Stimulated activated CD8-positive, alpha-beta memory T cell treated with anti-CD3 and anti-CD28 coated beads, Interleukin-15, amount 100 ng/mL, for 24 hours (primary cell): ENCODE data around the gene TAF11L13.
"Not testable (repeated sequence)": the region's sequence is repeated elsewhere in the genome, so short reads cannot be mapped to it uniquely, and the experiment has no call there.

ENCODE experiments used
- DNase-seq: peaks from one replicate; pipeline ENCODE4 v3.0.0-alpha.2; 2020; ENCODE audit warnings: low read depth

TAF11L13 gene

GRCh38 chr5:17631788-17632187 lies at the start of gene TAF11L13:
Gene TAF11L13 (plus strand): TSS chr5:17632088.
- not testable (repeated sequence) for DNase-seq

- not testable (repeated sequence) for DNase-seq
Measured at GRCh38 chr5:17585658-17586057, 46.2 kb upstream of the TAF11L13 start, which contains the start of gene TAF11L7. Gene TAF11L7 (minus strand): TSS chr5:17585758.

DNA sequence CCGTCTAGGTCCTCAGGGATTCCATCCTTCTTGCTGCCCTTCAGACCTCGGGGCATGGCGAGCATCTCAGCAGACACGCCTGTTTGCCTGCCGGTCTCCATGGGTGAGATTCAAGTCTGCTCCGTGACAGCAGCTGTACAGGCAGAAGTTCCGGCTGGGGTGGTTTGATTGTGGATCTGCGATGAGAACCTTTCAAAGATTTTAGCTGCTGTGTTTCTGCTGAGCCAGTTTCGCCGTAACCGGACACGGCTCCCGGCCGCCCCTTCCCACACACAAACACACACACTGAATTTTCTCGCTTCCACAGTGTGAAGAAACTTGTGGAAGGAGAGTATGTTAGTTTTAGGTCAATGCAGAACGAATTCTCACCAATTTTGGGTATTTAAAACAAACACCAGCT lies 41.0 kb upstream of the TAF11L13 start, which contains the start of gene TAF11L8:
TAF11L8 (minus strand) TSS at position 101 of the 400 bp plus-strand sequence.
- not testable (repeated sequence) for DNase-seq

DNA sequence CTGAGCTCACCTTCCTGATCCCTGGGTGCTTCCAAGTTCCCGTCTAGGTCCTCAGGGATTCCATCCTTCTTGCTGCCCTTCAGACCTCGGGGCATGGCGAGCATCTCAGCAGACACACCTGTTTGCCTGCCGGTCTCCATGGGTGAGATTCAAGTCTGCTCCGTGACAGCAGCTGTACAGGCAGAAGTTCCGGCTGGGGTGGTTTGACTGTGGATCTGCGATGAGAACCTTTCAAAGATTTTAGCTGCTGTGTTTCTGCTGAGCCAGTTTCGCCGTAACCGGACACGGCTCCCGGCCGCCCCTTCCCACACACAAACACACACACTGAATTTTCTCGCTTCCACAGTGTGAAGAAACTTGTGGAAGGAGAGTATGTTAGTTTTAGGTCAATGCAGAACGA lies 37.6 kb upstream of the TAF11L13 start, which contains the start of gene TAF11L9:
TAF11L9 (minus strand) TSS at position 140 of the 400 bp plus-strand sequence.
- not testable (repeated sequence) for DNase-seq

- DNase-seq = not testable (repeated sequence)
Measured at GRCh38 chr5:17597728-17598127, 34.2 kb upstream of the TAF11L13 start, which contains the start of gene TAF11L10. Gene TAF11L10 (minus strand): TSS chr5:17597828.

DNA sequence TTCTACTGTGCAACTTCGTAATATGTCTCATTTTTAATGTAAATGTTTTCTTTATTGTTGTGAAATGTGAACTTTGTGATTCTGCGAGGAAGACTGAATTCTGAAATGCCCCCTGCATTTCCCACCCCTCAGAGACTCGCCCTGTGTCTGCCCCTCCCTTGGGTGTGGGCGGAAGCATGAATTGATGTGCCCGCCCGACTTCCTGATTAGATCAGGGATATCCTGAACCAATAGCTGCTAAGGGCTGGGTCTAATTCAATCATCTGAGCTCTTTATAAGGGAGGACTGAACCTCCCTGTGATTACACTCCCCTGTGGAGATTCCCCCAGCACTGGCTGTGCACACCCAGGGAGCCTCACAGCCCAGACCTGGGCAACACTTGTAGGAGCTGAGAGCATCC lies 28.0 kb upstream of the TAF11L13 start, which contains the start of gene TAF11L11:
TAF11L11 (plus strand) TSS at position 304 of the 400 bp plus-strand sequence.
- DNase-seq = not testable (repeated sequence)

DNA sequence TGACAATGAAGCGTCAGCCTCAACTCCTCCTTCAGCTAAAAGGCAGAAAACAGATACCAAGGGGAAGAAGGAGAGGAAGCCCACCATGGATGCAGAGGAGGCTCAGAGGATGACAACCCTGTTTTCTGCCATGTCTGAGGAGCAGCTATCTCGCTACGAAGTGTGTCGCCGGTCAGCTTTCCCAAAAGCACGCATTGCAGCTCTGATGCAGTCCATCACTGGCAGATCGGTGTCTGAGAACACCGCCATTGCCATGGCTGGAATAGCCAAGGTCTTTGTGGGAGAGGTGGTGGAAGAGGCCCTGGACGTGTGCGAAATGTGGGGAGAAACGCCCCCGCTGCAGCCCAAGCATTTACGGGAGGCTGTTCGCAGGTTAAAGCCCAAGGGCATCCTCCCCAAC lies 26.9 kb upstream of the TAF11L13 start:
- no peak for DNase-seq

DNA sequence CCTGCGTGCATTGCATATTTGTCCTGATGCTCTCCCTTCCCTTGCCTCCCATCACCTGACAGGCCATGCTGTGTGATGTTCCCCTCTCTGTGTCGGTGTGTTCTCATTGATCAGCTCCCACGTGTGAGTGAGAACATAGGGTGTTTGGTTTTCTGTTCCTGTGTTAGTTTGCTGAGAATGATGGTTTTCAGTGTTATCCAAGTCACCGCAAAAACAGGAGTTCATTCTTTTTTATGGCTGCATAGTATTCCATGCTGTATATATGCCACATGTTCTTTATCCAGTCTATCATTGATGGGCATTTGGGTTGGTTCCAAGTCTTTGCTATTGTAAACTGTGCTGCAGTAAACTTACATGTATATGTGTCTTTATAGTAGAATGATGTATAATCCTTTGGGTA lies 24.4 kb upstream of the TAF11L13 start:
- not testable (repeated sequence) for DNase-seq

- not testable (repeated sequence) for DNase-seq
Measured at GRCh38 chr5:17610092-17610491, 21.8 kb upstream of the TAF11L13 start, which contains the start of gene TAF11L12. Gene TAF11L12 (plus strand): TSS chr5:17610392.

DNA sequence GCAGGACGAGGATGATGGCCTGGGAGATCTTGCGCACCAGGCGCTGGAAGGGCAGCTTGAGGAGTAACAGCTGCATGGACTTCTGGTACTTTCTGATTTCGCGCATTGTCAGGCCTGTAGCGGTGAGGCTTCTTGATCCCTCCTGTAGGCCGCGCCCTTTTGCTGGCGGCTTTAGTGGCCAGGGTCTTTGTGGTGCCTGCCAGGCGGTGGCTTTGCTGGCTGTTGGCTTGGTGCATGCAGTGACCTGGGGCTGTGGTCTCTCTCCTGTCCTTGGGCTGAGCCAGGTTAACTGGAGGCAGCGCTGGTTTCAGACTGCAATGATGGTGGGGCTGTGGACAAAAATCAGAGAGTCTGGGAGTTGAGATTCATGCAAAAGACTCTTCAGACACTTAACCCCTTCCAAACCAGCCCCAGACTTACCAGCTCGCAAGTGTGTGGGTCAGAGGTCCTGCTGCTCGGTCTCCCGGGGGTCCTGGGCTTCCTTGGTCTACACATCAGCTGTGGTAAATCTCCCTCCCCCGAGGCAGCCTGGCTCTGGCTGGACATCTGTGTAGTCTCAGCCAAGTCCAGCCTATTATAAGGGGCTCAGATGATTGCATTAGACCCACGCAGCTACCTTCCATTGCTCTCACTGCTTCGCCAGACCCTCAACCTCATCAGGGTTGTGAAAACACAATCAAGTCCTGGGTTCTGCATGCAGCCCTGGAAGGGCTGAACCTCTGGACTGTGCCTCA lies 16.8 kb upstream of the TAF11L13 start:
- no peak for DNase-seq

- DNase-seq = no peak
Measured at GRCh38 chr5:17619354-17619753, 12.5 kb upstream of the TAF11L13 start.

- DNase-seq = no peak
Measured at GRCh38 chr5:17620627-17621026, 11.3 kb upstream of the TAF11L13 start.

GRCh38 chr5:17625686-17626085 lies 6.2 kb upstream of the TAF11L13 start:
- DNase-seq = no peak

- DNase-seq = no peak
Measured at GRCh38 chr5:17634160-17634559, 2.3 kb downstream of the TAF11L13 start, which contains the start of gene TAF11L14. Gene TAF11L14 (plus strand): TSS chr5:17634460.

DNA sequence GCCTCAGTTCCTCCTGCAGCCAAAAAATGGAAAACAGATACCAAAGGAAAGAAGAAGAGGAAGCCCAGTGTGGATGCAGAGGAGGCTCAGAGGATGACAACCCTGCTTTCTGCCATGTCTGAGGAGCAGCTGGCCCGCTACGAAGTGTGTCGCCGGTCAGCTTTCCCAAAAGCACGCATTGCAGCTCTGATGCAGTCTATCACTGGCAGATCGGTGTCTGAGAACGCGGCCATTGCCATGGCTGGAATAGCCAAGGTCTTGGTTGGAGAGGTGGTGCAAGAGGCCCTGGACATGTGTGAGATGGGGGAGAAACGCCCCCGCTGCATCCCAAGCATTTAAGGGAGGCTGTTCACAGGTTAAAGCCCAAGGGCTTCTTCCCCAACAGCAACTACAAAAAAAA lies 17.3 kb downstream of the TAF11L13 start:
- DNase-seq = not testable (repeated sequence)

- DNase-seq = not testable (repeated sequence)
Measured at GRCh38 chr5:17655201-17655759, 23.4 kb downstream of the TAF11L13 start.

- no peak for DNase-seq
Measured at GRCh38 chr5:17655921-17656320, 24.0 kb downstream of the TAF11L13 start.

- no peak for DNase-seq
Measured at GRCh38 chr5:17663182-17663581, 31.3 kb downstream of the TAF11L13 start.

GRCh38 chr5:17665836-17666235 lies 33.9 kb downstream of the TAF11L13 start:
- DNase-seq = no peak

DNA sequence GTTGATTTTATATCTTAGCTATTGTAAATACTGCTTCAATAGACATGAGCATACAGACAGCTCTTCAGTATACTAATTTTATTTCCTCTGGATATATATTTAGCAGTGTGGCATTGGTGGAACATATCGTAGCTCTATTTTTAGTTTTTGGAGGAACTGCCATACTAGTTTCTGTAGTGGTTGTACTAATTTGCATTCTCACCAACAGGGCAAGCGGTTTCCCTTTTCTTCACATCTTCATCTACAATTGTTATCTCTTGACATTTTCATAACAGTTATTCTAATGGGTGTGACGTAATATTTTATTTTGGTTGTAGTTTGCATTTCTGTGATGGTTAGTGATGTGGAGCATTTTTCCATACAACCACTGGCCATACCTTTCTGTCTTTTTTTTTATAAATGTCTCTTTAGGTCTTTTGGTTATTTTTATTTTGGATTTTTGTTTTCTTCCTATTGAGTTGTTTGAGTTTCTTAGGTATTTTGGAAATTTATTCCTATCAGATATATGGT lies 34.9 kb downstream of the TAF11L13 start:
- DNase-seq = no peak

GRCh38 chr5:17670353-17670752 lies 38.5 kb downstream of the TAF11L13 start:
- DNase-seq = no peak

DNA sequence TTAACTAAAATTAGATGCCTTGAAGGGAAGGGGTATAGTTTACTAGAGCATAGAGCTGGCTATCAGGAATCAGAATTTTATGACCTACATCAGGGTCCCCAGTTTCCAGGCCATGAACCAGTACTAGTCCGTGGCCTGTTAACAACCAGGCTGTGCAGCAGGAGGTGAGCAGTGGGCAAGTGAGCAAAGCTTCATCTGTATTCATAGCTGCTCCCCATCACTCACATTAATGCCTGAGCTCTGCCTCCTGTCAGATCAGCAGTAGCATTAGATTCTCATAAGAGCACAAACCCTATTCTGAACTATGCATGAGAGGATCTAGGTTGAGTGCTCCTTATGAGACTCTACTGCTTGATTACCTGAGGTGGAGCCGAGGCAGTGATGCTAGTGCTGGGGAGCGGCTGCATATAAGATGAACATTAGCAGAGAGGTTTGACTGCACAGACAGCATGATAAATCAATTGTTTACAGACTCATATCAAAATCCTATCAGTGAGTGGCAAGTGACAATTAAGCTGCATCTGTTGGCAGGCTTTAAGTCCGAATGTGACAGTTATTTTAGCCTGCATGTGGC lies 47.0 kb downstream of the TAF11L13 start:
- no peak for DNase-seq
